GM13977 (cell line): Measurements from ENCODE around the gene TBXT.

ENCODE experiments used
- DNase-seq: peaks from one replicate; pipeline ENCODE4 v3.0.0; 2012; ENCODE audit warnings: low spot score
- CTCF ChIP-seq: IDR thresholded peaks from 2 replicates; pipeline ENCODE4 v1.5.1; 2012; ENCODE audit warnings: mild to moderate bottlenecking, control low read depth; ENCODE audit not compliant: insufficient read depth; ENCODE audit errors: extremely low read depth, missing control alignments
- in situ Hi-C: fragments of 300-500 bp; cut with MboI; formaldehyde crosslinking; loops from one replicate; pipeline ENCODE4 v1.12.0; 2022; ENCODE audit warnings: low sequenced_read_pairs, low pct_unique_long_range_greater_than_20kb, mixed read lengths, inconsistent platforms; ENCODE audit not compliant: unreplicated experiment

Gene TBXT

GRCh38 chr6:166166314-166167257, 1.1 kb downstream of the TBXT start:
- in situ Hi-C loops, result no loop called here
- DNase-seq, result no peak
- no peak for TF ChIP-seq CTCF

GRCh38 chr6:166165558-166166313, 1.9 kb downstream of the TBXT start:
- in situ Hi-C loops, result no loop called here

GRCh38 chr6:166162599-166163342, 4.9 kb downstream of the TBXT start:
- DNase-seq, result peak; percentile 77
- in situ Hi-C loops, result no loop called here
- no peak for TF ChIP-seq CTCF

More at GRCh38 chr6:166165558-166166313, 1.9 kb downstream of the TBXT start:
- no peak for TF ChIP-seq CTCF
- no peak for DNase-seq

GRCh38 chr6:166157930-166158617, 9.6 kb downstream of the TBXT start:
- in situ Hi-C loops, result no loop called here
- TF ChIP-seq CTCF, result no peak
- no peak for DNase-seq

- in situ Hi-C loops, result no loop called here
- DNase-seq, result no peak
- no peak for TF ChIP-seq CTCF
Measured at GRCh38 chr6:166156942-166157341, 10.7 kb downstream of the TBXT start.

GRCh38 chr6:166153966-166154365, 13.7 kb downstream of the TBXT start:
- in situ Hi-C loops, result no loop called here
- DNase-seq, result no peak
- no peak for TF ChIP-seq CTCF
